GM19351 (cell line): ENCODE data around the gene CFAP410.
"Not testable (repeated sequence)": the region's sequence is repeated elsewhere in the genome, so short reads cannot be mapped to it uniquely, and the experiment has no call there.

Source experiments
- ATAC-seq: cut with Tn5 transposase; IDR thresholded peaks from one replicate; pipeline ENCODE4 v1.9.1; 2021; ENCODE audit warnings: mild to moderate bottlenecking, moderate library complexity; ENCODE audit not compliant: unreplicated experiment

Gene CFAP410

DNA sequence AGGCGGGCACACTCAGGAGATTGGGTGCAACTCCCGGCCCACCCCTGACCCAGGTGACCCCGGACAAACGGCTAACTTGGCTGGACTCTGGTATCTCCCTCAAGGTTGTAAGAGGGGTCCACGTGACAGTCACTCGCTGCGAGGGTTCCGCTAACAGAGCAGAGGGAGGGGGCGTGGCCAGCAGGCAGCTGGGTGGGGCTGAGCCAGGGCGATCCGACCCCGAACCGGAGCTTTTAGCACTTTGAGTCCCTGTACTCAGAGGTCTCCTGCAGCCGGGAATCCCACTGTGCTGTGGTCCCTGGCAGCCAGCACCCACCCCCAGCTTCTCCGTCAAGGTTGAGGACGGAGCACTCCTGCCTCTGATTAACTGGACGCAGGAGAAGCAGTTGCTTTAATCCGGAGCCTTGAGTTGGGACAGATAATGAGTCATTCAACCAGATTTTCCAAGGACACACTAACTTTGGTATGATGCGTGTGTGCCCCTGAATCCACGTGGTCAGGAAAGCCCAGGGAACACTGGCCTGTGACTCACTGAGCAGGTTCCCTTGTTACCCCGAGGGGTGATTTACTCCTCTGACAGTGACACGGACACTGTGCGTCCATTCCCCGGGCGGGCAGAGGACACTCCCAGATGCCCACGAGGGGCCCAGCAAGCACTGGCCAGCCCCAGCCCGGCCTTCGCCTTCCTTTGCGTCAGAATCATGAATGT lies 31.0 kb upstream of the CFAP410 start:
- ATAC-seq: no peak

DNA sequence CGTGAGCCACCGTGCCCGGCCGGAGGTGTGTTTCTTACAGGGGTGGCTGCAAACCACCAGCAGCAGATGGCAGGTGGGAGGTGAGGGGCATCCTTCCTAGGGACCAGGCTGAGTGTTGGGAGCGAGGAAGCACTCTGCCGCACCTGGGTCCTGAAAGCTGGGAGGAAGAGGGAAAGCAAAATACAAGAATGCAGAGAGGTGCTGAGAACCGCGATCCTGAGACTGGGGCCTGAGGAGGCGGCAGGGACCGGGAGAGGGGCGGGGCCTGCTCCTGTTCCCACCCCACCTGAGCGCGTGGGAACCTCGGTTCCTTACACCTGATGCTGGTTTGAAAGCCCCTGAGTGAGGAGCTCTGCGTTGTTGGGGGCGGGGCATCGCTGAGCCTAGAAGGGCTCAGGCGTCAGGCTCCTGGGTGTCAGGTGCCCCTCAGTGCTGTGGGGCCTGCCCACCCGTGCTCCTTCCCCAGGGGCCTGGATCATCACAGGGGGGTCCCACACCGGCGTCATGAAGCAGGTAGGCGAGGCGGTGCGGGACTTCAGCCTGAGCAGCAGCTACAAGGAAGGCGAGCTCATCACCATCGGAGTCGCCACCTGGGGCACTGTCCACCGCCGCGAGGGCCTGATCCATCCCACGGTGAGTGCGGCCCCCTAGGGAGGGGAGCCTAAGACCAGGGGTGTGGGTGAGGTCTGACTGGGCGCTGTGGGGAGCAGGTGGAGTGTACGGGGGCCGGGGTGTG lies 29.7 kb upstream of the CFAP410 start:
- no peak for ATAC-seq

DNA sequence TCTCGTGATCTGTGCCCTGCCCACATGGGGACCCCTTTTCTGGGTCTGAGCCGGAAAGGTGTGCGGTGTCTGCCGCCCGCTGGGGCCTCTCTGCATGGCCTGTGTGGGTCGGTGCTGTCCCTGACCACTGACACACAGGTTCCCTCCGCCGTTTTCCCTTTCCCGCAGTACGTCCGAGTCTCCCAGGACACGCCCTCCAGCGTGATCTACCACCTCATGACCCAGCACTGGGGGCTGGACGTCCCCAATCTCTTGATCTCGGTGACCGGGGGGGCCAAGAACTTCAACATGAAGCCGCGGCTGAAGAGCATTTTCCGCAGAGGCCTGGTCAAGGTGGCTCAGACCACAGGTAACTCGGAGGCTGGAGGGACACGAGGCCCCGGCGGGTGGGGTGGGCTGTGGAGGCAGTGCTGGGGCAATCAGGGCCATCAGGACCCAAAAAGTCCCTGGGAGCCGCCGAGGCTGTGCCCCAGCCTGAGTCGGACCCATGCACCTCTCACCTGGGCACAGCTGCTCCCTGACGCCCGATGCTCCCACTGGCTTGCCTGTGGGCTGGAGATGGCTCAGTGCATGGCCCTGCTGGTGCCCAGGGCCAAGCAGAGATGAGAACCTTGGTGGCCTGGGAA lies 27.5 kb upstream of the CFAP410 start:
- no peak for ATAC-seq

DNA sequence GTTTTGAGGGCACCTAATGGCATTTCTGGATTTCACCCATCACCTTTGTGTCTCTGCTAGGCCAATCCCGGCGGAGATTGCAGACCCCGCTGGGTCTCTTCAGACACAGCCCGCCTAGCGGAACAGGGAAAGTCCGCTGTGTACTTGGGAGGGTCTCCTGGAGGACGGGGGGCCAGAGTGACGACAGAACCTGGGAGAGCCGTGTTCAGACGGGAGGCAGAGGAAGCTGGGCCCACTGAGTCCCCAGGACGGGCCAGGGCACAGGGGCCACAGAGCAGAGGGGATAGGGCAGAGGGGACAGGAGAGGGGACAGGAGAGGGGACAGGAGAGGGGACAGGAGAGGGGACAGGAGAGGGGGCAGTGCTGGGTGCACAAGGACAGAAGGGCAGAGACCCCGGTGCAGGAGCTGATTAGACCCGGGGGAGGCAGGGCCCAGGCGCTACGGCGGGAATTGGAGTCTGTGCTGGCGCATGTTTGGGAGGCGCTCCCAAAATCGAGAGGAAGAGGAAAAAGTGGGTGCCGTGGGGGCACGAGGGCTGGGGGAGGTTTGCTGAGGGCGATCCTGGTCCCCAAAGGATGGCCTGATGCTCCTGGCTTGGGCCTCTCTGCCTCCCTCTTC lies 26.9 kb upstream of the CFAP410 start:
- no peak for ATAC-seq

DNA sequence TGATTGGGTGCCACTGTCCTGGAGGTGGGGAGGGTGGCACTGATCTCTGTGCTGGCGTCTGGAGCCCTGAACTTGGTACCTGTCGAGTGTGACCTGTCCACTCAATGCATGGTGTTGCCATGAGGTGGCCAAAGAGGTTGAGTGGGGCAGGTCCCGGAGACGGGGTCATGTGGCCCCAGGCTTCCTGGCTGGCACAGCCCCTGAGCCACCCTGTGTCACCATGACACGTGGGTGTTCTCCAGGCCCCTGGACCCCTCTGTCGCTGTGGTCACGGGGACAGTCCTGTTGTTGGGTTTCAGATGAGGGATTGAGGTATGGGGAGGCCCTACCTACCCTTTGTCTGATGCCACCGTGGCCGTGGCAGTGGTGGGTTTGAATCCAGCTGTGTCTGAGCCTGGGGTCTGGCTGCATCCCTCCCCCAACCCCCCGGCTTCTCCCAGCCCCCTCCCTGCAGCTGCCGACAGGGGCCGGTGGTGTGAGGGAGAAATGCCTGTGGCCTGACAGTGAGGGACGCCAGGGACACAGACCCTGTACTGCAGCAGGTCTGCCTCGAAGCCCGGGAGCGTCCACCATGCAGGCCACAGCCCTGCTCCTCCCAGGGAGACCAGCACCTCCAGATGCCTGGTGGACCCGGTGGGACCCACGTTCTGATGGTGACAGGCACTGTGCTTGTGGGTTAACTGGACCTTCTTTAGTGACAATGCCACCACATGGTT lies 26.2 kb upstream of the CFAP410 start:
- ATAC-seq: no peak

DNA sequence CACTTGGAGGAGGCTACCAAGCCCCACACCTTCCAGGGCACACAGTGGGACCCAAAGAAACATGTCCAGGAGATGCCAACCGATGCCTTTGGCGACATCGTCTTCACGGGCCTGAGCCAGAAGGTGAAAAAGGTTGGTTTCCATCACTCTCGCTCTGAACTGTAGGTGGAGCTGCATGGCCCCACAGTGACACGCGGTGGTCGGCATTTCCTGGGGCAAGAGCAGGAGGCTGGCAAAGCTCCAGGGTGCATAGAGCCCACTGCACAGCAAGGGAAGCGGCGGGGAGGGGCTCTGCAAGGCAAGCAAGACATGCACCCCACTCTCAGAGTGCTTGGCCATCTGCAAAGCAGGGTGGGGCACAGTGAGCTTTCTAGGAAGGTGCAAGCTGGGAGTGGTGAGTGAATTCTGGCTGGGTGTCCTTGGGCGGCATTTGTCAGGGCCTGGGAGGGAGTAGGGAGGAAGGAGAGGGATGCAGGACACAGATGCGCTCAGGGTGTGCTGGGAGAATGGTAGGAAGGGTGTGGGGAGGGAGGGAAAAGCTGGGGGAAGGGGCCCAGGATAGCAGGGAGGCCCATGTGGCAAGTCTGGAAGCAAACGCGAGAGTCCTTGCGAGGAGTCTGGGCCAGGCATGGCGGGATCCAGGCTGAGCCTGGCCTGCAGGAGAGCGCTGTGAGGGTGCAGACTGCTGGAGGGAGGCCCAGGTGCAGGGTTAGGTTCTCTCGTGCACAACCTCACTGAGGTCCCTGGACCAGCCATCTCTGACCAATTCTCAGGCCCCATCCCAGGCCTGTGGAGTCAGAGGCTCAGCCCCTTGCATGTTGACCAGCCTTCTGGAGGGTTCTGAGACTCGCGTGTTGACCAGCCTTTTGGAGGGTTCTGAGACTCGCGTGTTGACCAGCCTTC lies 25.2 kb upstream of the CFAP410 start:
- no peak for ATAC-seq

DNA sequence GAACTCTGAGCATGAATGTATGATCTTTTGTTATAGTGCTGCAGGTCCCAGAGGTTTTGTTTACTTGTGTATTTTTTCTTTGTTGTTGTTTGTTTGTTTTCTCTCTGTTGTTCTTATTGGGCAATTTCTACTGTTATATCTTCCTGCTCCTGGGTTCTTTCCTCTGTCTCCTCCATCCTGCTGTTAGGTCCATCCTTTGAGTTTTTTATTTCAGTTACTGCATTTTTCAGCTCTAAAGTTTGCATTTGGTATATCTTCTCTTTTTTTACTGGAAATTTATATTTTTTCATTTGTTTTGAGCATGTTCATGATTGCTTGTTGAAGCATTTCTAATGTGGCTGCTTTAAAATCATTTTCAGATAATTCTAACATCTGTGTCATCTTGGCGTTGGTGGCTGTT lies 24.1 kb upstream of the CFAP410 start:
- ATAC-seq: no peak

DNA sequence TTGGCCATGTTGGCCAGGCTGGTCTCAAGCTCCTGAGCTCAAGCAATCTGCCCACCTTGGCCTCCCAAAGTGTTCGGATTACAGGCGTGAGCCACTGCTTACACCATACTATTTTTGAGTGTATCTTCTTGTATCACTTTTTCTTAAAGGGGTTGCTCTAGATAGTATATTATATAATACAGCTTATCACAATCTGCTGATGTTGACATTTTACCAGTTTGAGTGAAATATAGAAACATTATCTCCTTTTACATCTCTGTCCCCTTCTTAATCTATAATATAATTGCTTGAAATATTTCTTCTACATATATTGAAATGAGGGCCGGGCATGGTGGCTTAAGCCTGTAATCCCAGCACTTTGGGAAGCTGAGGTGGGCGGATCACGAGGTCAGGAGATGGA lies 22.7 kb upstream of the CFAP410 start:
- not testable (repeated sequence) for ATAC-seq

DNA sequence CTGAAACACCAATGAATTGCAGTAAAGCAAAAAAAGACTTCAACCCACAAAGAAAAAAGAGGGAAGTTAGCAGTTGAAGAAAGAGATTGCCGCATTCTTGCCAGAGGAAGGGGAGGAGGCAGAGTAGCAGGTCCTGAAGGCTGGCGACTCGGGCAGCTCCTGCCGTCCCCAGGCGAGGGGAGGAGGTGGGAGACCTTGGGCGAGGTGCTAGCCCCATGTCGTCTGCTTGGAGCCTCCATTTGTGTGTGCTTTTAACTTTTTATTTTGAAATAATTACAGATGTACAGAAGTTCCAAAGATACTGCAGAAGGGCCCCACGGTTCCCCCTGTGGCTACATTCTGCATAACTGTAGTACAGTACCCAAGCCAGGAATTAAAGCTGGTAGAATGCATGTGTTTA lies 21.0 kb upstream of the CFAP410 start:
- no peak for ATAC-seq

DNA sequence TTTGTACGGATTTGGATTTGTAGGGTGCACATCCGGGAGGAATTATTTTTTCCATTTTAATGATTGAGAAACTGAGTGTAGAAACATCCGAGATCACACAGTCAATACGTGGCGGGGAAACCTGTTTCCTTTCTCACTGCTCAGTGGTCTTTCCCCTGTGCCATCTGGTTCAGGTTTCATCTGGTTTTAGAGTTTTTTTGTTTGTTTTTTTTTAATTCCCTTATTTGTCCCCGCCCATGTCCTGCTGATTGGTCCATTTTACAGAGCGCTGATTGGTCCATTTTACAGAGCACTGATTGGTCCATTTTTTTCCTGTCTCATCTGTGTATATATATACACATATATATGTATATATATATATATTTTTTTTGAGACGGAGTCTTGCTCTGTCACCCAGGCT lies 20.2 kb upstream of the CFAP410 start:
- ATAC-seq: no peak

DNA sequence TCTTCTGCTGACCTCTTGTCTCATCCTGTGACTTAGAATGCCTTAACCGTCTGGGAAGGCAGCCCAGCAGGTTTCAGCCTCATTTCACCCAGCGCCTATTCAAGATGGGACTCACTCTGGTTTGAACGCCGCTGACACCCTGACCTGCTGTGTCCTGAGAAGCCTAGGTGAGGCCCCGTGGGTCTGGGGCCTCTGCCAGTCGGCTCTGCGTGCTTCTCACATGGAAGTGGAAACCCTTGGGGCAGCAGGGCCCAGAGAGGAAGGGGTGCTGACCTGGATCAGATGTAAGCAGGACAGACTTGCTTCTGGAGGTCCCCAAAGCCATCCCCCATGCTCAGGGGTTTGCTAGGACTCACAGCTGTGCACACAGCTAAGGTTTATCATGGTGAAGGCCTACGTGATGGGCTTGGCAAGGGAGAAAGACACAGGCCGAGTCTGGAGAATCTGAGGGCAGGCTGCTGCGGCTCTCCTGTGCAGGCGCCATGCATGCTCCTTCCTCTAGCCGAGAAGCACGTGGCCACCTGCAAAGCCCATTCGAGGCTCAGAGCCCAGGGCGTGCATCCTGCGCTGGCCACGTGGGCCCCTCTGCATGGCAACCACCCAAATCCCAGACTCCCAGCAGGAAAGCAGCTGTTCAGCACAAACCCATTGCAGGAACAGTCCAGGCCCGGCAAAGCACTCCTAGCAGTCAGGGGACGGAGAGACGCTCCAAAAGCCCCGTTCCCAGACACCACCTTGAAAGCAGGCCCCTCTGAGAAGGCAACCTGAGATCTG lies 18.1 kb upstream of the CFAP410 start:
- ATAC-seq: no peak

DNA sequence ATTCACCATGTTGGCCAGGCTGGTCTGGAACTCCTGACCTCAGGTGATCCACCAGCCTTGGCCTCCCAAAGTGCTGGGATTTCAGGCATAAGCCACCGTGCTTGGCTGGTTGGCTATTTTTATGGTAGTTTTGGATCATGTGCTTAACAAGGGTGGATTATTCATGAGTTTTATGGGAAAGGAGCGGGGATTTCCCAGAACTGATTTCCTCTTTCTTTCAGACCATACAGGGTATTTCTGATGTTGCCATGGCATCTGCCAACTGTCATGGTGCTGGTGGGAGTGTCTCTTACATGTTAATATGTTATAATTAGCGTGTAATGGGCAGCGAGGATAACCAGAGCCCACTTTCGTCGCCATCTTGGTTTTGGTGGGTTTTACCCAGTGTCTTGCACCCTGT lies 17.4 kb upstream of the CFAP410 start:
- ATAC-seq: no peak

DNA sequence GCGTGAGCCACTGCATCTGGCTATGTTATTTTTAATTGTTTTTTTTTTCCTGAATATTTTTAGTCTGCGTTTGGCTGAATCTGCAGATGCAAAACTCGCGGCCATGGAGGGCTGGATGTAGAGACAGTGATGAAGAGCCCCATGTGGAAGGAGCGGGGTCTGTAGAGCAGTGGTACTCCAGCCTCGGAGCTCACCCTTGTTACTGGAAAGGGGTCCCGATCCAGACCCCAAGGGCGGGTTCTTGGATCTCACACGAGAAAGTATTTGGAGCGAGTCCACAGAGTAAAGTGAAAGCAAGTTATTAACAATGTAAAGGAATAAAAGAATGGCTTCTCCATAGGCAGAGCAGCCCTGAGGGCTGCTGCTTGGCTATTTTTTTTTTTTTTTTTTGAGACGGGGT lies 17.0 kb upstream of the CFAP410 start:
- no peak for ATAC-seq

DNA sequence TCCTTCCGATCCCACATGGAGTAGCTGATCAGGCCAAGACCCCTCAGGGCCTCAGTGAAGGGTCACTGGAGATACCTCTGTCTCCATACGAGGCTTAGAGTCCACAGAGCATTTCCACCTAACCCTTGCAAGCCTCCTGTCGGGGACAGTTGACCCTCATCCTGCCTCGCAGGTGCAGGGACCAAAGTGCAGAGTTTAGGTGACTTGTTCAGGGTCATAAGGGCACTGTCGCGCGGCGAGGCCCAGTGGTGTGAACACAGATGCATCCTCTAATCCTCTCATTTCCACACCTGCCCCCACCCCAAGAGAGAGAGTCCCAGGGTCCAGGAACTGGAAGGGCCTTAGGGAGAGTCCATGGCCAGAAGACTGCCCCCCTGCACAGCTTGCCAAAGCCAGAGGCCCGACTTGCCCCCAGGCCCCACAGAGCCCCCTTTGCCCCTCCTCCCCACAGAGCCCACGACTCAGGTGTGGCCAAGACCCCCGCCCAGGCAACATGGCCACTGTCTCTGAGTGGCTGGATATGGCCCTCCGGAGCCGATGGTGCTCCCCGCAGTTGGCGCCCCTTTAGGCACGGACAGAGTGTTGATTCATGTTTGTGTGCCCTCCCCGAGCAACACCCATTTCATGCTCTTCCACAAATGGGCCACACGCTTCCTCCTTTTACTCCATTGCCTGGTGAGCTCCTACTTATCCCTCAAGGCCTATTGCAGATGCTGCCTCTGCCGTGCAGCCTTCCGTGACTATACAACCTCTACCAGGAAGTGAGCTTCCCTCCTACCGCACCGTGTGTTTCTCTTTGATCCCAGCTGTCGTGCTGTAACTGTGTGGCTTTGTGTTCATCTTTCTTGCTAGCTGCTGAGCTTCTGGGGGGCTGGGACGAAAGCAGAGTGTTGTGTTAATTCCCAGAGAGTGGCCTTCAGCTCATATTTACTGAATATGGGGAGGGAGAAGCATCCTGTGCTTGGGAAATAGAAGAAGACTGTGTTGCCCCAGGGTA lies 15.9 kb upstream of the CFAP410 start:
- no peak for ATAC-seq

DNA sequence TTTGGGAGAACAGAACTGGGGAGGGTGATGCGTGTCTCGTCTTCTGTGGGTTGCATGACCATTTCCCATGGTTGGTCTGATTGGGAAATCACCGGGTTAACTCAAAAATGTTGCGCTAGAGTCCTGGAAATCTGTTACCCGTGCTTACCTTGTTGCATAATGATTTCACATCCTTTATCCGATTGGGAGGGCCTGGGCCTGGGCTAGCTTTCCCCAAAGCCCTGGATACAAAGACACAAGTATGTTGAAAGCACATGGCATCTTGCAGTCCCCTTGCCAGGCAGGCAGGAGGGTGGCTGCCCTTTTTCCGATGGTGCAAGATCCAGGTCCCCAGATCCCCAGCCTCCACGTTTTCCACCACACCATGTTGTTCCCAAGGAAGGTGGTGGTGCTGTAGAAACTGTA lies 14.8 kb upstream of the CFAP410 start:
- ATAC-seq: no peak

DNA sequence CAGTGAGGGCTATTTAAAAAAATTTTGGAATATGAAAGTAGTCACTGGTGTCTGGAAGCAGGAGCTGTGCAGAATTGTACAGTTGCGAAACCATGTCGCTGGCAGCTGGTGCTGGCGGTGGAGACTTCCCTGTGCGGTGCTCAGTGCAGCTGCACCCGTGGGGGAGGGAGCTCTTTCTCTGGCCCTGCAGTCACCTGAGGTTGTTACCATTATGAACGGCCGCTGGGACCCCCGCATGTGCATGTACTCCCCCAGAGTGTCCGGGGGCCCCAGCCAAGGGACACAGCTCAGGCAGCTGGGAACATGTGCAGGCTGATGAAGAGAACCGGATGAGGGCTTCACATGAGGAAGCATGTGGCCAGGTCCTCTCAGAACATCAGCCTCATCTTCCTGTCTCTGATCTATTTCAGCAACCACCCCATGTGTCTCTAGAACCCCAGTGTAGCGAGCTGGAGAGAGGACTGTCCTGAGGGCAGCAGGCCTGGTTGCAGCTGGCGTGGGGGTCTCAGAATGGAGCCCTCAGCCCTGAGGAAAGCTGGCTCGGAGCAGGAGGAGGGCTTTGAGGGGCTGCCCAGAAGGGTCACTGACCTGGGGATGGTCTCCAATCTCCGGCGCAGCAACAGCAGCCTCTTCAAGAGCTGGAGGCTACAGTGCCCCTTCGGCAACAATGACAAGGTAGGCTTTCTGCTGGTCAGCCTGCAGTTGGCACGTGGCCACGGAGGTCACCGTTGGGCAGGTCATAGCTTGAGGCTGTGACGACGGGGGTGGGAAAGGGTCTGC lies 14.2 kb upstream of the CFAP410 start, which contains the start of gene TRPM2:
TRPM2 (plus strand) TSS at position 431 of the 780 bp plus-strand sequence; CDS start at position 511, 80 bp downstream.
- no peak for ATAC-seq

DNA sequence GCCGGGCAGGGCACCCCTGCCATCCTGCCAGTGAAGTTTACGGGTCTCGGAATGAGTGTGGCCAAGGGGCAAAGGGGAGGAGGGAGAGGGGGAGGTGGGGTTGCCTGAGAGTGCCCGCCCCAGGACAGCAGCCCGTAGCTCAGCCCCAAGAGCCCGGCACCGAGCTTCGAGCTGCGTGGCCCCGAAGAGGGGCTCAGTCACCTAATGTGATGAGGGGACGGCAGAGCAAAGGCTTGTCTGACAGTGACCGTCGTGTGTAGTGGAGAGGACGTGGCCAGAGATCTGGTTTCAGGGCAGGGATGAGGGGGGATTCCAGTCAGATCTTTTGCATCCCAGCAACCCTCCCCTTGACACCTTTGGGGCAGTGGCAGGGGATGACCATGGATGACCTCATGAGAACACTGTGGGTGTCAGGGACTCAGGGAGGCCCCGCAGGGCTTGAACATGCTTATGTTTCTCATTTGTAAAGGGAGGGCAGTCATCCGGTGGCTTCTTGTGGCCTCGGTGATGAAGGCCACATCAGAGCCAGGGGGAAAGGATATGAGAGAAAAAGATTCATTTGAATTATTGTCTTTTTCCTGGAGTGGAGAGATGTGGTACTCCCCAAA lies 13.2 kb upstream of the CFAP410 start:
- no peak for ATAC-seq
